NCI-H345 treated with DMSO at 0.1 percent for 48 hours (cell line): ENCODE data around the gene NEO1.
A peak's percentile ranks its signal among the peaks of the same experiment; 100 is the strongest.

Experiments
- DNase-seq: peaks from one replicate; lab custom pipeline; 2025; ENCODE audit not compliant: unreplicated experiment; lab: John Stamatoyannopoulos, UW

The NEO1 gene

DNA sequence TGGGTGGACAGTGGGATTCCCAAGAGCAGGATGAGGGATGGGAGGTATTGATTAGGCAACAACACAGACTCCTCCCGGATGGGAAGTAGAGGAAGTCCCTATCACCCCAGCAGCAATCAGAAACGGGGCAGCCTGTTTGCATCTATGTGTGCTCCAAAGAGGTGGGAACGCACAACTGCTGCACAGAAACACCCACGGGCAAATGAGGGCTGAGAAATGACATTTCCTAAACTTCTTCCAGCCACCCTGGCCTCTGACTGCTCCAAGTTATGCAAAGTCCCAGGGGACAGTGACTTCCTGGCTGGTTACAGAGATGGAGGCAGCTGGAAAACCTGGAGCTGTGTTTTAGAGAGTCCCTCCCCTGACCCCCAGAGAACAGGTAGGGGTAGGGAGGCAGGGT, 273.9 kb downstream of the NEO1 start:
- no peak for DNase-seq

- DNase-seq = no peak
Observed at GRCh38 chr15:73328149-73328820, 276.0 kb downstream of the NEO1 start.

DNA sequence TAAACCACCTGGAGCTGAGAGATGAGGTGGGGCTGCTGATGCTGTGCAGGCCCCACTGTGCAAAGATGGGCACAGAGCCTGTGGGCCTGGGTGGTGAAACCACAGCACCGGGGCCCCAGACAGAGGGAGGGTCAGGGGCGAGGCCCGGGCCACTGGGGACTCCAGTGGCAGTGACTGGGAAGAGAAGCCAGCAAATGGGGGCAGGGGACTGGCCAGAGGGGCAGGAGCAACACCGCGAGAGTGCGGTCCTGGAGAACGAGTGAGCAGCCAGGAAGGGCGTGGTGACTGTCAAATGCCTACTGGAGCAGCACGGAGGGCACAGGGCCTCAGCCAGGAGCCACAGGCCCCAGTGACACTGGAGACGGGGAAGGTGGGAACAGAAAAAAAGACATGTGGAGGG, 276.7 kb downstream of the NEO1 start:
- no peak for DNase-seq

- DNase-seq = no peak
Observed at GRCh38 chr15:73329501-73330200, 277.4 kb downstream of the NEO1 start.

GRCh38 chr15:73330206-73331051, 278.2 kb downstream of the NEO1 start:
- DNase-seq = no peak

GRCh38 chr15:73331501-73331900, 279.2 kb downstream of the NEO1 start:
- no peak for DNase-seq

- no peak for DNase-seq
Observed at GRCh38 chr15:73331991-73332925, 280.0 kb downstream of the NEO1 start.

- no peak for DNase-seq
Observed at GRCh38 chr15:73333001-73333400, 280.7 kb downstream of the NEO1 start.

DNA sequence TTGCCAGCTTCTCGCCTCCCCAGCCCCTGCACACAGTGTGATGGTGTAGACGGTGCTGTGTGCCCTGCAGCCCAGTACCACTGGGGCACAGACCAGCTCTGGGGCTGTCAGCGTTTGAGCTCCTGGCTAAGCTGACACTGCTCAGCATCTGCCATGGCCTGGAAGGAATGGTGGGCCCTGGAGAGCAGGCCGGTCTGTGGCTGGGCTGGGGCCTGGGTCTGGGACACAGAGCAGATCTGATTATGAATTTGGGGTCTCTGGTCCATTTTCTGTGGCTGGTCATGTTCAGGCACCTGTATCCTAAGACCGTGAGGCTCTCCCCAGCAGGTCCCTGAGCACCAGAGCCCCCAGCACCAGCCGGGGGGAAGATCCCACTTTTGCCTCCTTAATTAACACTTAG, 281.8 kb downstream of the NEO1 start:
- no peak for DNase-seq

DNA sequence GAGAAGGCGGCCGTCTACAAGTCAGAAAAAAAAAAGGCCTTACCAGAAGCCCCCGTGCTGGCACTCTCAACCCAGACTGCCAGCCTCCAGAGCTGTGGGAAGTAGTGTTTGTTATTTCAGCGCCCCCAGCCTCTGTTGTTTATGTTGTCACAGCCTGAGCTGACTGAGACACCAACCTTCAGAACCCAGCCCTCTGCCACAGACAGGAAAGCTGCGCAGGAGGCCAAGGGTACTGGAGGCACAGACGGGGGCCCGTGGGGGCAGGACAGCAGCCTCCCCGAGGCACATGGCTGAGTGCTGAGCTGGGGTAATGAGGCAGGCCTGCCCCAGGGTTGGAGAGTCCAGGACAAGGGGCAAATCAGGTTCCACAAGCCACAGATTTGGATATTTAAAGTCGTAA, 282.8 kb downstream of the NEO1 start:
- DNase-seq = no peak

DNA sequence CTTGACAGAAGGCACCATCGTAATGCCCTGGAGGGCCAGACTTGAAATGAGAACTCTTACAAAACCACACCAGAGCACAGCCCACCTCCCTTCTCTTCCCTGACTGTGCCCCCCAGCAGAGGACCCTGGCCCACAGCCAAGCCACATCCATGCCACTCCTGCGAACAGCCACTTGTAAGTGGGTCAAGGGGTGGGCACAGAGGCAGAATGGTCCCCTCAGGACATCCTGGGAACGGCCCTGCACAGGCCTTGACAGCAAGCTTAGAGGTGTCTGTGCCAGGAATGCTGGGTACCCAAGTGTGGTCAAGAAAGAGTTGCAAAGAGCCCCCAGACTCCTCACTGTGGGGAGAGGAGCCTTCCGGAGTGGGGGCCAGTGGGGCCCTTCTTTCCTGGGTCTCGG, 283.2 kb downstream of the NEO1 start:
- DNase-seq = no peak

GRCh38 chr15:73336756-73337155, 284.5 kb downstream of the NEO1 start:
- no peak for DNase-seq

GRCh38 chr15:73337187-73337586, 284.9 kb downstream of the NEO1 start:
- DNase-seq = no peak

- DNase-seq = no peak
Observed at GRCh38 chr15:73338058-73338457, 285.8 kb downstream of the NEO1 start.

DNA sequence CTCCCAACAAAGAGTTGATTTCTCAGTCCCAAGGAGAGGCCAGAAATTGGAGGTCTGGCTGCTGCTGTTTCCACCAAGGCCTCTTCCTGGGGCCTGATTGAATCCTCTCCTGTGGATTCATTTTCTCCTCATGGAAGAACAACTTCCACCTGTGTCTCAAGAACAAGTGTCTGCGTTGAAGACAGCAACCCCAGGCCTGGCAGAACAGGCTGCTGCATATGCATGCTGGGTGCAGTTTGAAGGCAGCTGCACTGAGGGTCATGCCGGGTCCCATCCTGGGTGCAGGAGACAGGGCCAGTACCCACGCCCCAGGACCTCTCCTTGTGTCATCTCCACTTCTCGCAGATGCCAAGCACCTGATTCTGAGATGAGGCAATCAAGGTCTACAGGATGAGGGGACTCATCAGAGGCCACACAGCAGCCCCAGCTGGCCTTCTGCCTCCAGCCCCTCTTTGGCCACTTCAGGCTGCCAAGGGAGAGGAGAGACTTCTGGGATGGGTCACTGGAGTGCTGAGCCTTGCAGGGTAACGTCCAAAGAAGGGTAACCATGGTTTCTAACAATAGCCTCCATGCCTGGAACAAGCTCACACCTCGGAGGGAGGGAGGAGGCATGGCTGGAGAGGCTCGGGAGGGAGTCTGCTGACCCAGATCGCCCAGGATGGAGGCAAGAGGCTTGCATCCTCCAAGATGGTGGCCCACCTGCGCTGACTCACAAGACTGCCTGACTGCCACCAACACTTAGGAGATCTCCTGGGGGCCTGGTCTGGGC, 286.5 kb downstream of the NEO1 start:
- no peak for DNase-seq

DNA sequence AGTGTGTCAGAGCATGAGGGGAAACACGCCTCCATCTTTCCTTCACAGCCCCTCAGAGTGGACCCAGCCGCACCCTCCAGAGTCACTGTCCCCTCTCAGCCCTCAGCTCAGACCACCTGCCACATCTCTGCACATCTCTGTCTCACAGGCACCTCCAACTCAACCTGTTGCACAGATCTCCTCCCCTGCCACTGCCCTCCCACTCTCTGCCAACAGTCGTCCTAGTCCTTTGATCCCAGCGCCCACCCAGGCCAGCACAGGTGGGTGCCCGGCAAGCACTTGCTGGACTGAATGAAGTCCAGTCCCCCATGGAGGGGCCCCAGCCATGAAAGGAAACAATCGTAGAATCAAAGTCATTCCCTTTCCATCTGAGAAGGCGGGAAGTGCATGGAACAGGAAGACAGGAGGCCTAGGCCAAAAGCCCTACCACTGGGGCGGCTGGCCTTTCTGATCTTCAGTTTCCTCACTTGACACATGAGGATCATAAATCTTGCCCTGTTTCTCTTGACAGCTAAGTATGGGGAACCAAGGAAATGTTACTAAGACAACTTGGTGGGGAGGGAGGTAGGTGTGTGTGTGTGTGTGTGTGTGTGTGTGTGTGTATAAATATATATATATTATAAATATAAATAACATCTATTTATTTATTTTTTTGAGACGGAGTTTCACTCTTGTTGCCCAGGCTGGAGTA, 288.4 kb downstream of the NEO1 start:
- DNase-seq = no peak

- peak; percentile 35 for DNase-seq
Observed at GRCh38 chr15:73341886-73342600, 289.8 kb downstream of the NEO1 start.

DNA sequence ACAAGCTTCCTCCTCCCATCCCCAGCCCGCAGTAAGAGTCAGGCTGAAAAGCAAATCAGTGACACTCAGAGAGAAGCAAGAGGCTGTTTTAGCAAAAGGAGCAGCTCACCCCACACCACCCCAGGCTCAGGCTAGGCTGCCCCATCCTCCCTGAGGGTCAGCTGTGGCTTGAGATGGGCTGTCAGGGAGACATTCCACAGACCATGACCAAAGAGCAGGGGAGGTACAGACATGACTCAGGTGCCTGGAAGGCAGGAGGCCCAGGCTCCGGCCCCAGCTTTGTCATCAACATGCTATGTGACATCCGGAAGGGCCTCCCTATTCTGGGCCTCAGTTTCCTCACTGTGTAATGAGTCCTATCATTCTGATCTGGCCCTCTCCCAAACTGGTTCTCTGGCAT, 291.8 kb downstream of the NEO1 start:
- no peak for DNase-seq

- DNase-seq = peak; percentile 93
Observed at GRCh38 chr15:73345658-73346057, 293.4 kb downstream of the NEO1 start.
